GM23338 (cell line): Measurements from ENCODE around the gene C8G.

Experiments used
- CTCF ChIP-seq, 2 experiments: fragments of 200-600 bp in 1 of 2; sonication (generic) in 1 of 2; conservative IDR thresholded peaks; 2 replicates each; pipeline versions ENCODE4 v1.5.1 to v1.6.1; 2016 to 2017; ENCODE audit warnings: antibody characterized with exemption in 2 of 2, low read depth in 2 of 2, mild to moderate bottlenecking in 2 of 2, moderate library complexity in 1 of 2
- EZH2 ChIP-seq: fragments of 200-600 bp; sonication (generic); IDR thresholded peaks from one replicate; pipeline ENCODE4 v1.8.0; 2017; ENCODE audit warnings: antibody characterized with exemption, mild to moderate bottlenecking, low read depth; ENCODE audit not compliant: unreplicated experiment
- EZH2phosphoT487 ChIP-seq: fragments of 200-600 bp; sonication (generic); IDR thresholded peaks from one replicate; pipeline ENCODE4 v1.8.1; 2018; ENCODE audit warnings: antibody characterized with exemption; ENCODE audit not compliant: unreplicated experiment
- NANOG ChIP-seq: IDR thresholded peaks from 2 replicates; pipeline ENCODE4 v1.6.1; 2016; ENCODE audit warnings: antibody characterized with exemption, borderline replicate concordance
- POLR2AphosphoS5 ChIP-seq: IDR thresholded peaks from 2 replicates; pipeline ENCODE4 v1.6.1; 2016; ENCODE audit warnings: antibody characterized with exemption, low read depth
- REST ChIP-seq: IDR thresholded peaks from one replicate; pipeline ENCODE4 v1.6.1; 2018; ENCODE audit warnings: antibody characterized with exemption; ENCODE audit not compliant: unreplicated experiment
- STAT1 ChIP-seq: IDR thresholded peaks from one replicate; pipeline ENCODE4 v1.6.1; 2016; ENCODE audit warnings: antibody characterized with exemption; ENCODE audit not compliant: unreplicated experiment
- ZNF331 ChIP-seq: fragments of 250-450 bp; sonication (Bioruptor Pico); IDR thresholded peaks from 2 replicates; pipeline ENCODE4 v1.5.0; 2020; ENCODE audit warnings: low read depth, mild to moderate bottlenecking, moderate library complexity

- TF ChIP-seq EZH2phosphoT487 (no peak), EZH2 (no peak), CTCF (conservative IDR thresholded peaks at IDR 0.05; ENCODE audit: low read depth in 2 of 2) (no peak), ZNF331 (no peak), STAT1 (no peak), NANOG (no peak), POLR2AphosphoS5 (no peak), REST (no peak)
Measured at GRCh38 chr9:136978865-136979544, 34.0 kb downstream of the C8G start.
